Measurements from ENCODE around the gene GNG12.

DNA sequence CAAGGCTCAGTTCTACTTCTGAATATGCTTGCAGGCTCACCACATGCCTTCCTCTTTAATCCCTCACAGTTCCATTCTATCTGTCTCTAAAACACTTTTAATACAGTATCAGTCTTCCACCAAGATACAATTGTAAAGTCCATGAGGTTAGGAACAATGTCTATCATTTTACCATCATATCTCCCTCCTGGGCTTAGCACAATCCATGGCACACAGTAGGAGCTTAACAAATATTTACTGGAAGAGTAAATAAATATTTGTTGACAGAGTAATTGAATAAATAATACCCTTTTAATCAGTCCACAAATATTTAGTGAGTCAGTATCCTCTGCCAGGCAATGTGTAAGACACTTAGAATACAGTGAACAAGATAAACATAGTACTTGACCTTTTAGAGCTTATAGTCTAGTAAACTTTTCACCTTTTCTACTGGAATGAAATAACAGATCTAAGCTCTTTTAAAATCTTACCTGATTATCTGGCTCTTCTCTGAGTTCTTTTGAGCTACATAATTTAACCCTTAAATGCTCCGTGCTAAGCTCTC is 160.9 kb downstream of the GNG12 start:
- TF ChIP-seq, protein P1, sequence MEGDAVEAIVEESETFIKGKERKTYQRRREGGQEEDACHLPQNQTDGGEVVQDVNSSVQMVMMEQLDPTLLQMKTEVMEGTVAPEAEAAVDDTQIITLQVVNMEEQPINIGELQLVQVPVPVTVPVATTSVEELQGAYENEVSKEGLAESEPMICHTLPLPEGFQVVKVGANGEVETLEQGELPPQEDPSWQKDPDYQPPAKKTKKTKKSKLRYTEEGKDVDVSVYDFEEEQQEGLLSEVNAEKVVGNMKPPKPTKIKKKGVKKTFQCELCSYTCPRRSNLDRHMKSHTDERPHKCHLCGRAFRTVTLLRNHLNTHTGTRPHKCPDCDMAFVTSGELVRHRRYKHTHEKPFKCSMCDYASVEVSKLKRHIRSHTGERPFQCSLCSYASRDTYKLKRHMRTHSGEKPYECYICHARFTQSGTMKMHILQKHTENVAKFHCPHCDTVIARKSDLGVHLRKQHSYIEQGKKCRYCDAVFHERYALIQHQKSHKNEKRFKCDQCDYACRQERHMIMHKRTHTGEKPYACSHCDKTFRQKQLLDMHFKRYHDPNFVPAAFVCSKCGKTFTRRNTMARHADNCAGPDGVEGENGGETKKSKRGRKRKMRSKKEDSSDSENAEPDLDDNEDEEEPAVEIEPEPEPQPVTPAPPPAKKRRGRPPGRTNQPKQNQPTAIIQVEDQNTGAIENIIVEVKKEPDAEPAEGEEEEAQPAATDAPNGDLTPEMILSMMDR (IDR thresholded peaks at IDR 0.05): no peak
- no peak for TF ChIP-seq POLR2A (IDR thresholded peaks at IDR 0.05)

Data from heart left ventricle (tissue), 13 donors.